Spinal cord (tissue), 10 donors: ENCODE results near the gene TGFBRAP1. TPM values are rescaled to one million over a fixed set of nuclear protein-coding genes. Genes with fewer than 3 reads are reported as not detected.
A peak's percentile ranks its signal among the peaks of the same experiment; 100 is the strongest.
"Not testable (repeated sequence)": the region's sequence is repeated elsewhere in the genome, so short reads cannot be mapped to it uniquely, and the experiment has no call there.

Experiments used
- DNase-seq, 6 donors: peaks; one replicate each; pipeline versions ENCODE4 v3.0.0 to v3.0.0-alpha.2; 2013 to 2015; ENCODE audit warnings: low spot score in 6 of 6, low read depth in 4 of 6
- H3K27ac ChIP-seq: one replicate; pipeline ENCODE4 v1.5.1; 2013; ENCODE audit warnings: low read depth, low read length, control low read depth
- H3K27me3 ChIP-seq: one replicate; pipeline ENCODE4 v1.6.1; 2013; ENCODE audit warnings: low read length; ENCODE audit not compliant: control insufficient read depth, insufficient read depth
- H3K36me3 ChIP-seq: one replicate; pipeline ENCODE4 v1.6.1; 2013; ENCODE audit warnings: low read length; ENCODE audit not compliant: control insufficient read depth, insufficient read depth
- H3K4me1 ChIP-seq: one replicate; pipeline ENCODE4 v1.6.1; 2013; ENCODE audit warnings: low read length; ENCODE audit not compliant: control insufficient read depth, insufficient read depth
- H3K4me3 ChIP-seq: one replicate; pipeline ENCODE4 v1.5.1; 2013; ENCODE audit warnings: low read depth, low read length, control low read depth
- H3K9me3 ChIP-seq: one replicate; pipeline ENCODE4 v1.6.1; 2013; ENCODE audit warnings: low read length; ENCODE audit not compliant: control insufficient read depth, insufficient read depth
- WGBS: methylation state at CpG from one replicate; pipeline ENCODE4 v1.1.5; 2013; ENCODE audit warnings: missing lambda C conversion rate; ENCODE audit not compliant: insufficient coverage; 5-methylcytosine and 5-hydroxymethylcytosine counted together
- polyA plus RNA-seq, 2 donors: library from polyadenylated mRNA; unstranded; fragments of 120-200 nt; gene quantifications; one replicate each; pipeline ENCODE4 v1.2.1, GENCODE V29; 2013; ENCODE audit not compliant: insufficient read length in 2 of 2
- total RNA-seq, 2 donors: library from RNA; depleted of rRNA in 1 of 2; stranded (reverse); fragments of 120-200 nt in 1 of 2; fragments of >200 nt in 1 of 2; gene quantifications; one replicate each; pipeline versions ENCODE4 v1.2.3 to v1.2.4, GENCODE V29; 2013 to 2014
- donor health status: healthy.

TGFBRAP1 gene
- total and polyA plus RNA-seq, 4 donors, result 14.7 to 18.9 (median 17.8) TPM

GRCh38 chr2:105334211-105334610 lies 4.7 kb upstream of the TGFBRAP1 start:
- Histone ChIP-seq H3K4me3 (no peak overlapping the region), H3K27ac (no peak overlapping the region), H3K9me3 (no peaks in the 10 kb centered on the region), H3K4me1 (peaks cover 17% of the 10 kb centered on the region), H3K27me3 (no peaks in the 10 kb centered on the region), H3K36me3 (peaks cover 2% of the 10 kb centered on the region)
- DNase-seq, result no peak
- WGBS, result no CpG with 5 or more reads among the region's 4 CpGs

DNA sequence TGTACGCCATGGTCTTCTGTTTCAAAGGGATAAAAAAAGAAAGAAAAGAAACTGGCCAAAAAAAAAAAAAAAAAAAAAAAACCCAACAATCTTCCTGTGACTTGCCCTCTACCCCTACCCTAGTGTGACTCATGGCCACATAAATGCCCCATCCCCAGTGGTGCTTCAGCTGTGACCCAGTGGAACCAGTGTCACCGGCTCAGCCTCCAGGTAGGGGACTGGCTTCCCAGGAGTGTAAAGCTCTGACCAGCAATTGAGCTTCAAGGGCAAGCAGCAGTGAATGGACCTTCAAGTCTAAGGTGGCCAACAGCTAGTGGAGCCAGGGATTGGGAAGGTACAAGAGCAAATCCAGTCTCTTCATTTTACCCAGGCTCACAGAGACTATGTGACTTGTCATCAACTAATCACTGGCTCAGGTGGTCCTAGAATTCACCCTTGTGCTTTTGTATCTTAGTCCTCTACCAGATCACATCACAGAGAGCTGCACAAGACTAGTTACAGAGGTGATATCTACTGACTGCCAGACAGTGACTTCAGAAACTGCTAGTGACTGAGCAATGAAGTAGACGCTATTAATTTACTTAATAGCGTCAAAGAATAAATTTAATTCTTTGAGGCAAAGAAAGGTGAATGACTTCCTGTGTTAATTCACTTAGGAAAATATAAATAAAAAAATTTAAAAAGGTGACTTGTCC lies 1.3 kb upstream of the TGFBRAP1 start:
- DNase-seq, result no peak
- Histone ChIP-seq H3K36me3 (peaks cover 5% of the 10 kb centered on the region), H3K4me3 (peak overlapping the region; percentile 59), H3K4me1 (peaks cover 15% of the 10 kb centered on the region), H3K27ac (no peak overlapping the region), H3K9me3 (no peaks in the 10 kb centered on the region), H3K27me3 (no peaks in the 10 kb centered on the region)
- WGBS, result 88% methylated on average over 1 of the region's 4 CpGs

- DNase-seq, result peak in 1 of 6 donors; percentile 28
- Histone ChIP-seq H3K4me1 (peaks cover 19% of the 10 kb centered on the region), H3K36me3 (peaks cover 8% of the 10 kb centered on the region), H3K27ac (peak overlapping the region; percentile 19), H3K9me3 (no peaks in the 10 kb centered on the region), H3K4me3 (peak overlapping the region; percentile 59), H3K27me3 (no peaks in the 10 kb centered on the region)
- 0% methylated on average over 8 of the region's 17 CpGs for WGBS
Observed at GRCh38 chr2:105329197-105329554, 359 bp downstream of the TGFBRAP1 start.

- H3K27ac ChIP-seq, result peak overlapping the region; percentile 19
- WGBS, result 50% methylated on average over 14 of the region's 16 CpGs
- peaks cover 19% of the 10 kb centered on the region for H3K4me1 ChIP-seq
- H3K4me3 ChIP-seq, result peak overlapping the region; percentile 59
- H3K9me3 ChIP-seq, result no peaks in the 10 kb centered on the region
- H3K36me3 ChIP-seq, result peaks cover 6% of the 10 kb centered on the region
- DNase-seq, result peak in 2 of 6 donors; percentile 28 to 37
- H3K27me3 ChIP-seq, result no peaks in the 10 kb centered on the region
Observed at GRCh38 chr2:105328281-105329196, 996 bp downstream of the TGFBRAP1 start.

- WGBS, result 40% methylated on average over 1 of the region's 2 CpGs
- Histone ChIP-seq H3K9me3 (no peaks in the 10 kb centered on the region), H3K4me1 (peaks cover 19% of the 10 kb centered on the region), H3K36me3 (peaks cover 5% of the 10 kb centered on the region), H3K27me3 (no peaks in the 10 kb centered on the region), H3K4me3 (no peak overlapping the region), H3K27ac (no peak overlapping the region)
- no peak for DNase-seq
Observed at GRCh38 chr2:105327690-105328089, 1.8 kb downstream of the TGFBRAP1 start.

DNA sequence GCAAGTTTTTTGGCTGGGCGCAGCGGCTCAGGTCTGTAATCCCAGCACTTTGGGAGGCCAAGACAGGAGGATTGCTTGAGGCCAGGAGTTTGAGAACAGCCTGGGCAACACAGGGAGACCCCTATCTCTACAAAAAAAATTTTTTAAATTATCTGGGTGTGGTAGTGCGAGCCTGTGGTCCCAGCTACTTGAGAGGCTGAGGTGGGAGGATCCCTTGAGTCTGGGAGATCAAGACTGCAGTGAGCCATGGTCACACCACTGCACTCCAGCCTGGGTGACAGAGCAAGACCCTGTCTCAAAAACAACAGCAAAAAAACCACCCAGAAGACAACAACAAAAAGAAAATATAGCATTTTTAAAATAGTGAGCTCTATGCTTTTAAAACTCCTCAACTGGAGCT lies 2.3 kb downstream of the TGFBRAP1 start:
- H3K4me1 ChIP-seq, result peaks cover 19% of the 10 kb centered on the region
- 90% methylated on average over 2 of the region's 3 CpGs for WGBS
- not testable (repeated sequence) for H3K27me3 ChIP-seq, DNase-seq, H3K9me3 ChIP-seq, H3K4me3 ChIP-seq, H3K27ac ChIP-seq, H3K36me3 ChIP-seq

GRCh38 chr2:105325389-105325963 lies 4.1 kb downstream of the TGFBRAP1 start:
- Histone ChIP-seq H3K36me3 (peaks cover 5% of the 10 kb centered on the region), H3K4me1 (peaks cover 19% of the 10 kb centered on the region), H3K4me3 (no peak overlapping the region), H3K9me3 (no peaks in the 10 kb centered on the region), H3K27ac (no peak overlapping the region), H3K27me3 (no peaks in the 10 kb centered on the region)
- DNase-seq, result no peak
- no CpG with 5 or more reads among the region's 3 CpGs for WGBS

DNA sequence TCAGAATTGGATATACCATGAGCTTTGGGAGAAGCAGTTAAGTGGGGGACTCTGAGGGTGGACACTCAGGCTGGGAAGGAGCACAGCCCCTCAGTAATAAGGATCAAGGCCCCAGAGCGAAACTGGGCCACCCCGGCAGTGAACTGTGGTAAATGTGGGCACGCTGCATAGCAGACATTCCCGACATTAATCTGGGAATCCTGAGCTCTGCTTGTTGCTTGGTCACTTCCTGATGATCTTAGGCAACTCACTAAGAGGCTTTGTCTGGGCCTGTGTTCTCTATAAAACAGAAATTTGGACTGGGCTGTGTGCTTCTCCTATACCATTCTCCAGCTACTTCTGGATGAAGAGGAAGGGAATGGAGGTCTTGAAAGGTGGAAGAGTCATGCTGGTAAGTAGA lies 4.8 kb downstream of the TGFBRAP1 start:
- H3K27ac ChIP-seq, result no peak overlapping the region
- no peaks in the 10 kb centered on the region for H3K9me3 ChIP-seq
- peaks cover 5% of the 10 kb centered on the region for H3K36me3 ChIP-seq
- H3K27me3 ChIP-seq, result no peaks in the 10 kb centered on the region
- H3K4me1 ChIP-seq, result peaks cover 14% of the 10 kb centered on the region
- H3K4me3 ChIP-seq, result no peak overlapping the region
- DNase-seq, result no peak
- 90% methylated on average over 4 of the region's 4 CpGs for WGBS

- Histone ChIP-seq H3K27me3 (no peaks in the 10 kb centered on the region), H3K36me3 (peaks cover 5% of the 10 kb centered on the region), H3K4me1 (peaks cover 14% of the 10 kb centered on the region), H3K9me3 (no peaks in the 10 kb centered on the region), H3K27ac (no peak overlapping the region), H3K4me3 (no peak overlapping the region)
- DNase-seq, result no peak
- WGBS, result no CpG with 5 or more reads among the region's 4 CpGs
Observed at GRCh38 chr2:105324101-105324500, 5.4 kb downstream of the TGFBRAP1 start.
